HG03103 (cell line): Measurements from ENCODE around the gene TCF21.
"Not testable (repeated sequence)": the region's sequence is repeated elsewhere in the genome, so short reads cannot be mapped to it uniquely, and the experiment has no call there.

Source experiments
- ATAC-seq: cut with Tn5 transposase; IDR thresholded peaks from one replicate; pipeline ENCODE4 v1.9.1; 2021; ENCODE audit warnings: low read depth; ENCODE audit not compliant: unreplicated experiment

TCF21 gene

GRCh38 chr6:133888929-133889556 is at the start of gene TCF21:
TSS of gene TCF21 (plus strand) at chr6:133889113. CDS start at chr6:133889398, 285 bp downstream.
- no peak for ATAC-seq

GRCh38 chr6:133841176-133841575 is 47.7 kb upstream of the TCF21 start:
- no peak for ATAC-seq

GRCh38 chr6:133843098-133843497 is 45.8 kb upstream of the TCF21 start:
- no peak for ATAC-seq

- no peak for ATAC-seq
These were observed 44.2 kb upstream of the TCF21 start for GRCh38 chr6:133844709-133845108.

- ATAC-seq, result no peak
These were observed 34.9 kb upstream of the TCF21 start for GRCh38 chr6:133854041-133854363.

GRCh38 chr6:133854364-133855275 is 34.3 kb upstream of the TCF21 start:
- ATAC-seq, result no peak

- no peak for ATAC-seq
These were observed 33.5 kb upstream of the TCF21 start for GRCh38 chr6:133855276-133855990.

GRCh38 chr6:133855991-133856370 is 32.9 kb upstream of the TCF21 start:
- ATAC-seq, result no peak

GRCh38 chr6:133856911-133857310 is 32.0 kb upstream of the TCF21 start:
- ATAC-seq, result no peak

- no peak for ATAC-seq
These were observed 31.2 kb upstream of the TCF21 start for GRCh38 chr6:133857696-133858095.

GRCh38 chr6:133861337-133861736 is 27.6 kb upstream of the TCF21 start:
- not testable (repeated sequence) for ATAC-seq

- no peak for ATAC-seq
These were observed 25.7 kb upstream of the TCF21 start for GRCh38 chr6:133863228-133863627.

GRCh38 chr6:133865680-133866079 is 23.2 kb upstream of the TCF21 start:
- ATAC-seq, result no peak

GRCh38 chr6:133871131-133871530 is 17.8 kb upstream of the TCF21 start:
- ATAC-seq, result no peak

GRCh38 chr6:133873538-133873937 is 15.4 kb upstream of the TCF21 start:
- no peak for ATAC-seq

- ATAC-seq, result no peak
These were observed 11.8 kb upstream of the TCF21 start for GRCh38 chr6:133877116-133877515.

- ATAC-seq, result no peak
These were observed 8.9 kb upstream of the TCF21 start for GRCh38 chr6:133880006-133880405.

- ATAC-seq, result no peak
These were observed 8.0 kb upstream of the TCF21 start for GRCh38 chr6:133880896-133881295.

- ATAC-seq, result no peak
These were observed 2.7 kb upstream of the TCF21 start for GRCh38 chr6:133886104-133886775.

GRCh38 chr6:133887156-133887879 is 1.6 kb upstream of the TCF21 start:
- no peak for ATAC-seq
